ENCODE data around the gene NRCAM.

DNA sequence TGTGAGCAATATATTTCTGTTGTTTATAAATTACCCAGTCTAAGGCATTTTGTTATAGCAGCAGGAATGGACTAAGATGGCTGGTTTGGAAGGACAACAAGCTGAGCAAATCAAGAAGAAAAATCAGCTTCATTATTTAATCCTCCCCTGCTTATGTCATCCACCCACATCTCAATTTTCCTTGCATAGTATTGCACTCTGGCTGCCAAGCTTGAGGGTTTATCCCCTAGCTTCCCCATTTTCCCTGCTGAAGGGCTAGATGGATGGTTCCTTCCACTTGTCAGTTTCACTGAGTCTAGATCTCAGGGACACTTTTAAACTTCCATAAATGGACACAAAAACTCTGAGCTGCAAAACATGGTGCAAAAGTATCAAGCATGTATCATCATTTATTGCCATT lies 250.9 kb downstream of the NRCAM start:
- TF ChIP-seq ARNTL (CRISPR knock-in tag; IDR thresholded peaks at IDR 0.05; ENCODE audit: borderline replicate concordance, low read depth) (no peak), ZNF8 (CRISPR knock-in tag; IDR thresholded peaks at IDR 0.05) (no peak), SNAI2 (CRISPR knock-in tag; IDR thresholded peaks at IDR 0.05) (no peak)
- TF ChIP-seq, protein P1, sequence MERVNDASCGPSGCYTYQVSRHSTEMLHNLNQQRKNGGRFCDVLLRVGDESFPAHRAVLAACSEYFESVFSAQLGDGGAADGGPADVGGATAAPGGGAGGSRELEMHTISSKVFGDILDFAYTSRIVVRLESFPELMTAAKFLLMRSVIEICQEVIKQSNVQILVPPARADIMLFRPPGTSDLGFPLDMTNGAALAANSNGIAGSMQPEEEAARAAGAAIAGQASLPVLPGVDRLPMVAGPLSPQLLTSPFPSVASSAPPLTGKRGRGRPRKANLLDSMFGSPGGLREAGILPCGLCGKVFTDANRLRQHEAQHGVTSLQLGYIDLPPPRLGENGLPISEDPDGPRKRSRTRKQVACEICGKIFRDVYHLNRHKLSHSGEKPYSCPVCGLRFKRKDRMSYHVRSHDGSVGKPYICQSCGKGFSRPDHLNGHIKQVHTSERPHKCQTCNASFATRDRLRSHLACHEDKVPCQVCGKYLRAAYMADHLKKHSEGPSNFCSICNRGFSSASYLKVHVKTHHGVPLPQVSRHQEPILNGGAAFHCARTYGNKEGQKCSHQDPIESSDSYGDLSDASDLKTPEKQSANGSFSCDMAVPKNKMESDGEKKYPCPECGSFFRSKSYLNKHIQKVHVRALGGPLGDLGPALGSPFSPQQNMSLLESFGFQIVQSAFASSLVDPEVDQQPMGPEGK (CRISPR knock-in tag; IDR thresholded peaks at IDR 0.05; ENCODE audit: borderline replicate concordance): no peak
